Fibroblast of the aortic adventitia (primary cell): ENCODE results near the gene RELN. TPM values are rescaled to one million over a fixed set of nuclear protein-coding genes. Genes with fewer than 3 reads are reported as not detected.

Source experiments
- DNase-seq: peaks from one replicate; pipeline ENCODE4 v3.0.0-alpha.2; 2010; ENCODE audit warnings: low read depth
- H3K4me3 ChIP-seq: 2 replicates; pipeline ENCODE4 v1.5.1; 2011; ENCODE audit warnings: low read depth, mild to moderate bottlenecking, control low read depth, low read length, moderate library complexity
- total RNA-seq: library from RNA; depleted of rRNA; stranded (reverse); fragments of >200 nt; gene quantifications from 2 replicates; pipeline ENCODE4 v1.2.3, GENCODE V29; 2012; ENCODE audit warnings: low replicate concordance
- TF ChIP-seq, protein P1 (sequence below): IDR thresholded peaks from 2 replicates; pipeline ENCODE4 v1.5.1; 2011; ENCODE audit warnings: mild to moderate bottlenecking, low read length, control low read depth, inconsistent platforms; ENCODE audit not compliant: insufficient read depth

Gene RELN
- total RNA-seq, 1 donor = 88.7 TPM

DNA sequence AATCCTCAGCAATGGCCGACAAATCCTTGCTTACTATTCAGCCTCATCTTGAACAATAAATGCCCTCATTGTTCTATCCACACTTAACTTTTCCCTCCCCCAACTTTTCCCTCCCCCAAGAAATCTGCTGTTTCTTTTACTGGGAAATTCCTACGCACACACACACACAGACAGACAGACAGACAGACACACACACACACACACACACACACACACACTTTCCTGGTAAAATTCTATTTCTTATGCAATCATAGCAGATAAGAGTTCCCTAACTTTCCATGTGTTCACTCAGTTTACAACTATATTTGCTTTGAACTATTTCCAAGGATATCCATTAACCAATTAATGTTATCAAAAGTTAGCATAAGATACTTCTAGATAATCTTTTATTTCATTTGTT, 52.9 kb downstream of the RELN start:
- TF ChIP-seq, protein P1, sequence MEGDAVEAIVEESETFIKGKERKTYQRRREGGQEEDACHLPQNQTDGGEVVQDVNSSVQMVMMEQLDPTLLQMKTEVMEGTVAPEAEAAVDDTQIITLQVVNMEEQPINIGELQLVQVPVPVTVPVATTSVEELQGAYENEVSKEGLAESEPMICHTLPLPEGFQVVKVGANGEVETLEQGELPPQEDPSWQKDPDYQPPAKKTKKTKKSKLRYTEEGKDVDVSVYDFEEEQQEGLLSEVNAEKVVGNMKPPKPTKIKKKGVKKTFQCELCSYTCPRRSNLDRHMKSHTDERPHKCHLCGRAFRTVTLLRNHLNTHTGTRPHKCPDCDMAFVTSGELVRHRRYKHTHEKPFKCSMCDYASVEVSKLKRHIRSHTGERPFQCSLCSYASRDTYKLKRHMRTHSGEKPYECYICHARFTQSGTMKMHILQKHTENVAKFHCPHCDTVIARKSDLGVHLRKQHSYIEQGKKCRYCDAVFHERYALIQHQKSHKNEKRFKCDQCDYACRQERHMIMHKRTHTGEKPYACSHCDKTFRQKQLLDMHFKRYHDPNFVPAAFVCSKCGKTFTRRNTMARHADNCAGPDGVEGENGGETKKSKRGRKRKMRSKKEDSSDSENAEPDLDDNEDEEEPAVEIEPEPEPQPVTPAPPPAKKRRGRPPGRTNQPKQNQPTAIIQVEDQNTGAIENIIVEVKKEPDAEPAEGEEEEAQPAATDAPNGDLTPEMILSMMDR = no peak
- no peak overlapping the region for H3K4me3 ChIP-seq
- DNase-seq = no peak

- H3K4me3 ChIP-seq = no peak overlapping the region
- no peak for DNase-seq
- TF ChIP-seq, protein P1 = no peak
These were observed 55.0 kb downstream of the RELN start for GRCh38 chr7:103934508-103934907.

DNA sequence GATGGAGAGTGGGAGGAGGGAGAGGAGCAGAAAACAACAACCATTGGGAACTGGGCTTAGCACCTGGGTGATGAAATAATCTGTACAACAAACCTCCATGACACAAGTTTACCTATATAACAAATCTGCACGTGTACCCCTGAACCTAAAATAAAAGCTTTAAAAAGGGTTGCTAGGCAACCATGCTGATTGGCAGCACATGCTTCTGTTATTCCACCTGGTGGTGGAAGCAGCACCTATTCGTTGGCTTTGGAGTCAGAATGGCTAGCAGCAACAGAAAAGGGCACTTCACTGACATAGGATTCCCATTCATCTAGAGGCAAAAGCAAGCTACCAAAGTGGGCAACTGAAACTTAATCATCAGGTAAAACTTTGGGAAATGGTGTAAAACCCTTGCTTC, 57.1 kb downstream of the RELN start:
- no peak overlapping the region for H3K4me3 ChIP-seq
- TF ChIP-seq, protein P1 = no peak
- DNase-seq = no peak

DNA sequence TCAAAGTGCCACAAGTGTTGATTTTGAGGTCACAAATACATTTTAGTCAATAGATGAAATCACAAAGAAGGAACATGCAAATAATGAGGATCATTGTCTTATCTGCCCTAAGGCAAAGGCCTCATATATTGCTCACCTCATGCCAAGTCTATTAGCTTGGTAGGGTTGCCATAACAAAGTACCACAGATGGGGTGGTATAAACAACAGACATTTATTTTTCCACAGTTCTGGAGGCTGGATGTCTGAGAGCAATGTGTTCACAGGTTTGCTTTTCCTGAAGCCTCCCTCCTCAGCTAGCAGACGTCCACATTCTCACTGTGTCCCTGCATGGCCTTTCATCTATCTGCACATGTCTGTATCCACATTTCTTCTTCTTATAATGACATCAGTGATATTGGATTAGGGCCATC, 59.6 kb downstream of the RELN start:
- no peak overlapping the region for H3K4me3 ChIP-seq
- TF ChIP-seq, protein P1 = no peak
- no peak for DNase-seq

- H3K4me3 ChIP-seq = no peak overlapping the region
These were observed 60.9 kb downstream of the RELN start for GRCh38 chr7:103928581-103928980.

GRCh38 chr7:103924184-103924583, 65.3 kb downstream of the RELN start:
- DNase-seq = no peak
- no peak overlapping the region for H3K4me3 ChIP-seq
- TF ChIP-seq, protein P1 = no peak

More at GRCh38 chr7:103928581-103928980, 60.9 kb downstream of the RELN start:
- DNase-seq = no peak
- TF ChIP-seq, protein P1 = no peak

DNA sequence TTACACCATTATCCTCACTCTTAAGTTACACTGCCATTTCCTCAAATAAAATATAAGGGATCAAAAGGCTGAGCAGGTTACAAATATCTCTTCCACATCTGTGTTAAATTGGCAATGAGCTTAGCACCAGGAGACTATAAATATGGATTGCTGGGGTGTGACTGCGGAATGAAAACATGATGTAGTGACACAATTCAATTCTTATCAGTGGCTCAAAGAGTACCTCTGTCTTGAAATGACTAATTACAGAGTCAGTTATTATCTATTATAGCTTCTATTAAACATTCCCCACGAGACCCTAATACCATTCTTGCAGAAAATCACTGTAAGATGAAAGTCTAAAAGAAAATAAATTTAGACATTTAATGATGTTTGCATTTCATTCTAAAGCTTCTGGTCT, 67.1 kb downstream of the RELN start:
- H3K4me3 ChIP-seq = no peak overlapping the region
- DNase-seq = no peak
- TF ChIP-seq, protein P1 = no peak
